CD4-positive, alpha-beta memory T cell (primary cell): ENCODE measurements around the gene CA5A. TPM values are rescaled to one million over a fixed set of nuclear protein-coding genes. Genes with fewer than 3 reads are reported as not detected.
"Not testable (repeated sequence)": the region's sequence is repeated elsewhere in the genome, so short reads cannot be mapped to it uniquely, and the experiment has no call there.

ENCODE experiments used
- CTCF ChIA-PET: fragments of 350-600 bp; sonication (Branson Sonifier 250); formaldehyde crosslinking; loops from one replicate; lab custom pipeline; 2021; ENCODE audit warnings: inconsistent platforms; ENCODE audit not compliant: partially characterized antibody; lab: Charles Lee
- POLR2A ChIA-PET: fragments of 350-600 bp; sonication (Branson Sonifier 250); formaldehyde crosslinking; loops from one replicate; lab custom pipeline; 2021; ENCODE audit not compliant: partially characterized antibody; lab: Charles Lee
- DNase-seq, 5 donors: peaks; one replicate each; pipeline versions ENCODE4 v3.0.0 to v3.0.0-alpha.2; 2020 to 2022; ENCODE audit warnings: mixed read lengths in 1 of 5
- H3K27ac ChIP-seq: one replicate; pipeline ENCODE4 v1.7.0; 2013; ENCODE audit warnings: low read depth, low read length
- H3K27me3 ChIP-seq: 2 replicates; pipeline ENCODE4 v1.7.0; 2013; ENCODE audit warnings: mild to moderate bottlenecking, low read length, moderate library complexity; ENCODE audit not compliant: insufficient read depth
- H3K36me3 ChIP-seq: 2 replicates; pipeline ENCODE4 v1.7.0; 2013; ENCODE audit warnings: mild to moderate bottlenecking, low read length, moderate library complexity; ENCODE audit not compliant: insufficient read depth
- H3K4me1 ChIP-seq: 2 replicates; pipeline ENCODE4 v1.7.0; 2013; ENCODE audit warnings: mild to moderate bottlenecking, low read length, moderate library complexity; ENCODE audit not compliant: insufficient read depth
- H3K4me3 ChIP-seq, 2 donors: one replicate each; pipeline ENCODE4 v1.7.0; 2013; ENCODE audit warnings: low read length in 2 of 2, mild to moderate bottlenecking in 1 of 2
- H3K9me3 ChIP-seq, 2 donors: one replicate each; pipeline ENCODE4 v1.7.0; 2013; ENCODE audit warnings: low read length in 2 of 2, control low read depth in 1 of 2; ENCODE audit not compliant: control insufficient read depth in 1 of 2
- H3K27ac Mint-ChIP-seq, 7 donors: one replicate each; pipeline ENCODE4 v1.8.0; 2020 to 2021; ENCODE audit warnings: mixed read lengths in 7 of 7, mild to moderate bottlenecking in 6 of 7, inconsistent platforms in 3 of 7, moderate library complexity in 3 of 7
- H3K27me3 Mint-ChIP-seq, 2 donors: one replicate each; pipeline ENCODE4 v1.8.0; 2020 to 2021; ENCODE audit warnings: mixed read lengths in 2 of 2
- H3K36me3 Mint-ChIP-seq, 2 donors: one replicate each; pipeline ENCODE4 v1.8.0; 2020 to 2021; ENCODE audit warnings: mixed read lengths in 2 of 2, inconsistent platforms in 1 of 2, mild to moderate bottlenecking in 1 of 2
- H3K4me1 Mint-ChIP-seq, 4 donors: one replicate each; pipeline ENCODE4 v1.8.0; 2020 to 2021; ENCODE audit warnings: mixed read lengths in 4 of 4, mild to moderate bottlenecking in 1 of 4
- H3K4me3 Mint-ChIP-seq, 8 donors: one replicate each; pipeline ENCODE4 v1.8.0; 2020 to 2021; ENCODE audit warnings: mixed read lengths in 8 of 8, mild to moderate bottlenecking in 7 of 8, moderate library complexity in 6 of 8, inconsistent platforms in 3 of 8
- H3K9me3 Mint-ChIP-seq, 8 donors: one replicate each; pipeline ENCODE4 v1.8.0; 2020 to 2021; ENCODE audit warnings: mixed read lengths in 8 of 8, mild to moderate bottlenecking in 5 of 8, inconsistent platforms in 3 of 8, moderate library complexity in 1 of 8
- intact Hi-C: fragments of 100-400 bp; cut with micrococcal nuclease; formaldehyde crosslinking; loops from one replicate; pipeline ENCODE4 v1.15.1; 2023
- polyA plus RNA-seq, 2 donors: library from polyadenylated mRNA; unstranded; fragments of 300-500 nt; fragmentation: Illumina TruSeq; gene quantifications; one replicate each; pipeline ENCODE4 v1.2.3, GENCODE V29; 2021
- total RNA-seq, 2 experiments: library from RNA; stranded (reverse); gene quantifications; one replicate each; pipeline ENCODE4 v1.2.3, GENCODE V29; 2021

The CA5A gene
- total and polyA plus RNA-seq, 4 experiments from 2014 or later, result not detected

- intact Hi-C loops, result not testable (repeated sequence)
These were observed 31.4 kb downstream of the CA5A start for GRCh38 chr16:87904963-87905362.

GRCh38 chr16:87900489-87900888, 35.8 kb downstream of the CA5A start:
- intact Hi-C loops, H3K36me3 Mint-ChIP-seq, DNase-seq, H3K27ac ChIP-seq, H3K4me3 Mint-ChIP-seq, H3K4me3 ChIP-seq, H3K27me3 ChIP-seq, H3K36me3 ChIP-seq, H3K27ac Mint-ChIP-seq, H3K9me3 Mint-ChIP-seq, H3K27me3 Mint-ChIP-seq, H3K9me3 ChIP-seq: not testable (repeated sequence)
- H3K4me1 ChIP-seq, result peaks cover 31% of the 10 kb centered on the region
- POLR2A ChIA-PET, result interaction anchor here (2.1 kb wide), 1 partner anchor 12 kb away, joined by 4 read pairs; no protein-coding TSS in a partner anchor
- H3K4me1 Mint-ChIP-seq, result peaks cover 22 to 31% (median 29%) of the 10 kb centered on the region in 4 donors
- CTCF ChIA-PET, result interaction anchor here (1.2 to 7.6 kb wide), 4 partner anchors 29 to 121 kb away, joined by 4 to 36 read pairs (median 7); no protein-coding TSS in a partner anchor

More at GRCh38 chr16:87904963-87905362, 31.4 kb downstream of the CA5A start:
- H3K27ac ChIP-seq, H3K36me3 Mint-ChIP-seq, H3K36me3 ChIP-seq, H3K4me3 Mint-ChIP-seq, POLR2A ChIA-PET, H3K9me3 Mint-ChIP-seq, H3K27me3 ChIP-seq, H3K4me1 ChIP-seq, DNase-seq, H3K27me3 Mint-ChIP-seq, H3K4me3 ChIP-seq, H3K9me3 ChIP-seq, H3K4me1 Mint-ChIP-seq, H3K27ac Mint-ChIP-seq: not testable (repeated sequence)
- CTCF ChIA-PET, result interaction anchor here (0.9 to 6.0 kb wide), 5 partner anchors 9 to 126 kb away, joined by 3 to 45 read pairs (median 5); no protein-coding TSS in a partner anchor

GRCh38 chr16:87897521-87898505, 38.5 kb downstream of the CA5A start:
- ChIA-PET CTCF (interaction anchor here (0.7 to 7.6 kb wide), 9 partner anchors 8 to 128 kb away, joined by 3 to 37 read pairs (median 6); partner anchors contain the start of gene SLC7A5), POLR2A (interaction anchor here (0.8 to 2.5 kb wide), 6 partner anchors 23 to 119 kb away, joined by 4 to 7 read pairs (median 6); partner anchors contain the start of gene SLC7A5)
- Mint-ChIP-seq H3K4me1 (peaks cover 22 to 37% (median 29%) of the 10 kb centered on the region in 4 donors), H3K4me3 (peak overlapping the region; percentile 33 to 83 (median 73)), H3K27ac (peak overlapping the region; percentile 66 to 93 (median 76)), H3K27me3 (no peaks in the 10 kb centered on the region), H3K9me3 (no peaks in the 10 kb centered on the region), H3K36me3 (no peaks in the 10 kb centered on the region)
- Histone ChIP-seq H3K27ac (peak overlapping the region; percentile 34), H3K4me1 (peaks cover 34% of the 10 kb centered on the region), H3K36me3 (no peaks in the 10 kb centered on the region), H3K4me3 (no peak overlapping the region), H3K9me3 (no peaks in the 10 kb centered on the region), H3K27me3 (no peaks in the 10 kb centered on the region)
- intact Hi-C loops, result no loop called here
- peak in 3 of 5 donors; percentile 15 to 72 (median 33) for DNase-seq

- H3K9me3 Mint-ChIP-seq, H3K36me3 ChIP-seq, H3K36me3 Mint-ChIP-seq, H3K9me3 ChIP-seq, intact Hi-C loops, H3K27me3 ChIP-seq, DNase-seq, H3K27me3 Mint-ChIP-seq, H3K4me3 ChIP-seq: not testable (repeated sequence)
- Histone ChIP-seq H3K4me1 (peaks cover 34% of the 10 kb centered on the region), H3K27ac (peak overlapping the region; percentile 34)
- ChIA-PET CTCF (interaction anchor here (0.9 to 7.6 kb wide), 6 partner anchors 9 to 117 kb away, joined by 3 to 37 read pairs (median 6); partner anchors contain the start of gene SLC7A5), POLR2A (interaction anchor here (0.8 to 2.5 kb wide), 7 partner anchors 22 to 131 kb away, joined by 4 to 7 read pairs (median 5); partner anchors contain the start of genes KLHDC4 and SLC7A5)
- Mint-ChIP-seq H3K27ac (peak overlapping the region; percentile 70 to 93 (median 89)), H3K4me1 (peaks cover 22 to 37% (median 29%) of the 10 kb centered on the region in 4 donors), H3K4me3 (peak overlapping the region in 6 of 8 donors; percentile 43 to 83 (median 74))
These were observed 39.3 kb downstream of the CA5A start for GRCh38 chr16:87896924-87897520.

GRCh38 chr16:87896176-87896890, 40.0 kb downstream of the CA5A start:
- peak in 2 of 5 donors; percentile 8 to 52 for DNase-seq
- intact Hi-C loops, result not testable (repeated sequence)

GRCh38 chr16:87895641-87896141, 40.6 kb downstream of the CA5A start:
- intact Hi-C loops, result no loop called here
- peaks cover 22 to 37% (median 29%) of the 10 kb centered on the region in 4 donors for H3K4me1 Mint-ChIP-seq
- no peaks in the 10 kb centered on the region for H3K27me3 Mint-ChIP-seq

More at GRCh38 chr16:87896176-87896890, 40.0 kb downstream of the CA5A start:
- not testable (repeated sequence) for H3K9me3 ChIP-seq, H3K4me3 ChIP-seq, H3K36me3 Mint-ChIP-seq, H3K9me3 Mint-ChIP-seq, H3K27me3 ChIP-seq, H3K36me3 ChIP-seq, H3K27me3 Mint-ChIP-seq
- peaks cover 34% of the 10 kb centered on the region for H3K4me1 ChIP-seq
- peak overlapping the region; percentile 13 for H3K27ac ChIP-seq
- Mint-ChIP-seq H3K4me1 (peaks cover 22 to 37% (median 29%) of the 10 kb centered on the region in 4 donors), H3K27ac (peak overlapping the region; percentile 86 to 93 (median 89)), H3K4me3 (peak overlapping the region in 7 of 8 donors; percentile 26 to 83 (median 70))
- ChIA-PET CTCF (interaction anchor here (1.2 to 7.6 kb wide), 7 partner anchors 10 to 117 kb away, joined by 5 to 37 read pairs (median 7); partner anchors contain the start of gene SLC7A5), POLR2A (interaction anchor here (1.0 to 2.2 kb wide), 7 partner anchors 21 to 131 kb away, joined by 3 to 6 read pairs (median 4); partner anchors contain the start of genes KLHDC4 and SLC7A5)

More at GRCh38 chr16:87895641-87896141, 40.6 kb downstream of the CA5A start:
- no peak overlapping the region for H3K4me3 ChIP-seq
- Mint-ChIP-seq H3K36me3 (no peaks in the 10 kb centered on the region), H3K27ac (peak overlapping the region; percentile 66 to 93 (median 89)), H3K9me3 (no peaks in the 10 kb centered on the region), H3K4me3 (peak overlapping the region in 6 of 8 donors; percentile 36 to 83 (median 68))
- ChIA-PET CTCF (interaction anchor here (1.2 to 7.6 kb wide), 5 partner anchors 10 to 116 kb away, joined by 5 to 37 read pairs (median 14); partner anchors contain the start of gene SLC7A5), POLR2A (interaction anchor here (1.0 to 1.8 kb wide), 5 partner anchors 21 to 130 kb away, joined by 3 to 5 read pairs (median 4); partner anchors contain the start of gene KLHDC4)
- H3K27me3 ChIP-seq, result no peaks in the 10 kb centered on the region
- no peaks in the 10 kb centered on the region for H3K36me3 ChIP-seq
- H3K9me3 ChIP-seq, result no peaks in the 10 kb centered on the region
- H3K4me1 ChIP-seq, result peaks cover 34% of the 10 kb centered on the region
- DNase-seq, result peak in 4 of 5 donors; percentile 17 to 86 (median 27)
- H3K27ac ChIP-seq, result peak overlapping the region; percentile 13
